ENCODE data around the gene ENDOG.
"Not testable (repeated sequence)": the region's sequence is repeated elsewhere in the genome, so short reads cannot be mapped to it uniquely, and the experiment has no call there.

Gene ENDOG

DNA sequence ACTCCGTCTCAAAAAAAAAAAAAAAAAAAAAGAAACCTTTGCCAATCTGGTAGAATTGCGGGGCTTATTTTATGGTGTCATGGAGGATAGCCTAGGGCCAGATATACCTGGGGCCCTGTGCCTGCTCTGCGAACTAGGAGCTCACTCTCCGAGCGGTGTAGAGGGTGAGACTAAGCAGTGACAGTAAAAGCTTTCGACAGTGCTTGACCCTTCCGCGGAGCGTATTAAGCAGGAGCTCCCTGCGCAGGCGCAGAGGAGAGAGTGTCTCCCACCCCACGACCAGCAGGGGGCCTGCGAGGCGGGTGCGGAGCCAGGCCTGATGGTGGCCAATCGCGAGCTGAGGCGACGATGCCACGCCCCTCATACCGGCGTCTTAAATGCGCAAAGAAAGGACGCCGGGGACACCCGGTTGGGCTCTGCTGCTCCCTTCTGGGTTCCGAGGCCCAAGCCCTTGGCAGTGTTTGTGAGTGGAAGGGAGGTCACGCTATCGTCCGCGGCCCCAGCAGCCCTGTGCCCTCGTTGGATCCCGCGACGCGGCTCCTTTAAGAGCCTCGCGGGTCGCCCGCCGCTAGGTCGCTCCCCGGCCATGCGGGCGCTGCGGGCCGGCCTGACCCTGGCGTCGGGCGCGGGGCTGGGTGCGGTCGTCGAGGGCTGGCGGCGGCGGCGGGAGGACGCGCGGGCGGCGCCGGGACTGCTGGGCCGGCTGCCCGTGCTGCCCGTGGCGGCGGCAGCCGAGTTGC lies at the start of gene ENDOG:
ENDOG (plus strand) TSS at position 402 of the 740 bp plus-strand sequence; CDS start at position 587, 185 bp downstream.
- peak; percentile 97 for DNase-seq

GRCh38 chr9:128768606-128769005 lies 49.7 kb upstream of the ENDOG start:
- no peak for DNase-seq

GRCh38 chr9:128770286-128771030 lies 47.8 kb upstream of the ENDOG start:
- no peak for DNase-seq

DNA sequence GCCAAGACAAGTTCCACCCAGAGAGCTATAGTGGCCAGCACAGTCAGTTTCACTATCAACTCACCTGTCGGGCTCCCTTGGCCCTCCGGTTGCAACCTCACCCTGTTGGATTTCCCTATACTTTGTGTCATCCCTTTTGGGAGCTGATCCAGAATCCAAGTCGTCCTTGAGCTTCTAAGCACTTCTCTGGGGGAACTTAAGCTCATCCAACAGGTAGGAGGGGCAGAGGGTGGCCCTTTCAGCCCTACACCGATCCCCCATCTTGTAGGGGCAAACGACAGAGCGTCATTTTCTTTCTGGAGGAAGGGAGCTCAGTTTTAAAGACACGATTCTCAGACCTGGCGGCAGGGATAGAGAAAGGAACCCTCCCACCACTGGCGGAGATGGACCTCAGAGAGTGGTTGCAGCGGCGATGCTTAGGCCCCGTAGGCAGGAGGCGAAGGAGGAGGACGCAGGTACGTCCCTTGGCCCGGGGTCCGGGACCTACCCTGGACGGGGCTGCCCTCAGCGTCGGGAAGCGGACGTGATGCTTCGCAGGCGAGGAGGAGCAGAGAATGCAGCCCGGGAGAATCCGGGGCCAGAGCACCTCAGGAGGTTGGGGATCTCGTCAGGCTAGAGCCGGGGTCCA lies 47.1 kb upstream of the ENDOG start:
- no peak for DNase-seq

- DNase-seq = peak; percentile 81
Measured at GRCh38 chr9:128771745-128772519, 46.4 kb upstream of the ENDOG start, which contains the start of gene ZER1. Gene ZER1 (minus strand): TSS chr9:128771927. CDS start chr9:128755565, 16,362 bp downstream.

- DNase-seq = no peak
Measured at GRCh38 chr9:128773049-128773448, 45.3 kb upstream of the ENDOG start.

- no peak for DNase-seq
Measured at GRCh38 chr9:128774804-128775203, 43.5 kb upstream of the ENDOG start.

DNA sequence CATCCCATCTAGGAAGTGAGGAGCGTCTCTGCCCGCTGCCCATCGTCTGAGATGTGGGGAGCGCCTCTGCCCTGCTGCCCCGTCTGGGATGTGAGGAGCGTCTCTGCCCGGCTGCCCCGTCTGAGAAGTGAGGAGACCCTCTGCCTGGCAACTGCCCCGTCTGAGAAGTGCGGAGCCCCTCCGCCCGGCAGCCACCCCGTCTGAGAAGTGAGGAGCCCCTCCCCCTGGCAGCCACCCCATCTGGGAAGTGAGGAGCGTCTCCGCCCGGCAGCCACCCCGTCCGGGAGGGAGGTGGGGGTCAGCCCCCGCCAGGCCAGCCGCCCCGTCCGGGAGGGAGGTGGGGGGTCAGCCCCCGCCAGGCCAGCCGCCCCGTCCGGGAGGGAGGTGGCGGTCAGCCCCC lies 38.2 kb upstream of the ENDOG start:
- not testable (repeated sequence) for DNase-seq

DNA sequence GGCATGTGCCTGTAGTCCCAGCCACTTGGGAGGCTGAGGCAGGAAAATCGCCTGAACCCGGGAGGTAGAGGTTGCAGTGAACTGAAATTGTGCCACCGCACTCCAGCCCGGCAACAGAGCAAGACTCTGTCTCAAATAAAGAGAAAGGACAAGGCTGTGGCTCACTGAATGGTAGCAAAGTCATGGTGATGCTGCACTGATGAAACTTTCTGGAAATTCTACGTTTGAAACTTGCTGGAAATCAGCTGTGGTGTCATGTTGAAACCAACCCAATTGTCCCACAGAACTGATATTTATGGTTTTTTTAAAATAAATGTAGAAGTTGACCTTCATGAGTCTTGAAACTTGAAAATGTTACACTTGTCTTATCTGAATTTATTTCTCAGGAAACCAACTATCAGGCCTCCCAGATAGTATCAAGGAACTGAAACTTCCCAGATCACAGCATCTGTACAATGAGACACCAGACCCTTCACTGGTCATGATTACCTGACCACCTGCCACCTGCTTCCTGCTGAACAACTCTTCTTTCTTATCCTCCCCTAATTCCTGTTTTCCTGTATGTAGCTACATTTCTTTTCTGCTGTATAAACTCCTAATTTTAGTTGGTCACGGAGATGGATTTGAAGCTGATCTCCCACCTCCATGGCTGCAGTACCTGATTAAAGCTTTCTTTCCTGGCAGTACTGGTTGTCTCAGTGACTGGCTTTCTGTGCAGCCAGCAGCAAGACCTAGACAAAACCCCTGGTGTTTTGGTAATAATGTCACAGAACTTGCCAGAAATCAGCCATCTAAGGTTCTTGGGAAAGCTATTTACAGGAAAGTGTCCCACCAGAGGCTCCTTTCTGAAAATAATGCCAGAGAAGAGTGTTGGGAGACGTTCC lies 36.9 kb upstream of the ENDOG start:
- peak; percentile 79 for DNase-seq

DNA sequence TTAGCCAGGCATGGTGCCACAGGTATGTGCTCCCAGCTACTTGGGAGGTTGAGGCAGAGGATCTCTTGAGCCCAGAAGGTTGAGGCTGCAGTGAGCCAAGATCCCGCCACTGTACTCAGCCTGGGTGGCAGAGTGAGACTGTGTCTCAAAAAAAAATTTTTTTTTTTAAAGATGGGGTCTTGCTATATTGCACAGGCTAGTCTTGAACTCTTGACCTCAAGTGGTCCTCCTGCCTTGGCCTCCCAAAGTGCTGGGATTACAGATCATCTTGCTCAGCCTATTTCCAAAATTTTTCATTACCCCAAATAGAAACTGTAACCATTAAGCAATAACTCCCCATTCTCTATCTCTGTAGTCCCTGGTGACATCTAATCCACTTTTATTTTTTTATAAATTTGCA lies 35.6 kb upstream of the ENDOG start:
- DNase-seq = peak; percentile 25

DNA sequence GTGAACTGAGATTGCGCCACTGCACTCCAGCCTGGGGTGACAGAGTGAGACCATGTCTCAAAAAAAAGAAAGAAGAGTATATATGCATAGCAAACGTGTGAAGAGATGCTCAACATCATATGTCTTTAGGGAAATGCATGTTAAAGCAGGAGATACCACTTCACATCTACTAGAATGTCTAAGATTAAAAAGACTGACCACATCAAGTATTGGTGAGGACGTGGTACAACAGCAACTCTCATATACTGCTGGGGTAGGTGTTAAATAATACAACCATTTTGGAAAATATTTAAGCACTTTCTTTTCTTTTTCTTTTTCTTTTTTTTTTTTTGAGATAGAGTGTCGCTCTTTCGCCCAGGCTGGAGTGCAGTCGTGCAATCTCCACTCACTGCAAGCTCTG lies 32.9 kb upstream of the ENDOG start:
- DNase-seq = no peak

DNA sequence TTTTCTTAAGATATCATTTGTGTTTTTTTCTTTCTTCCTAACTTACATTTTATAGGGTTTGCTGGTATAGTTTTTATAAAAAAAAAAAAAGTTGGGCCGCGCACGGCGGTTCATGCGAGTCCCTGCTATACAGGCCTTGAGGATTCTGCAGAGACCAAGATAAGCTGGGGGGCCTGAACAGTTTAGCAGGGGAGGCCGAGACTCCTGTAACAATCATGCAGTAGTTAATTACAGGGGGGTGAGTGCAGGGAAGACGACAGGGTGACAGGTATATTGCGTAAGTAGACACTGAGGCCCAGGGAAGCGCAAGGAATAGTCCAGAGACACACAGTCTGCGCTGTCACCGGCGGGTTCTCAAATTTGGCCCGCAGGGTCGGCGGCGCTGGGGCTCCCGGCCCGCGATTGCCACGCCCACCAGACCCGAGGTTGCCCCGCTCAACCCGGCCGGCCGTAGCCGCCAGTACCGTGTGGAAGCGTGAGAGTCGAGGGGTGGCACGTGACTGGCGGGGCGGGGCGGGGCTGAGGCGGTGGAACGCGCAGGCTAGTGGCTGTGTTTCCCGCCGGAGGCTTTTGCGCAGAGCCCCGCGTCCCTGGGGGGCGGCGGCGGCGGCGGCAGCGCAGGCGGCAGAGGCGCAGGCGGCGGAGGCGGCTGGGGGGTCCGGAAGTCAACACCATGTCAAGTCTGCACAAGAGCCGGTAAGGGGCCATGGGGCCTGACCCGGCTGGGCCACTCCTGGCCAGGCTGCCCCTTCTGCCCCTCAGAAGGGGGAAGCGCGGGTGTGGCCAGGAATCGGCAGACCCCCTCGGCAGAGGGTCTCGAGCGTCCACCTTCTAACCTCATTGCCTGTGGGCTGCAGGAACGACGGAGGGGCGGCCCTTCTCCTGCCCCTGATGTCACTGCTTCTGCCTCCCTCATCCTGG lies 31.4 kb upstream of the ENDOG start, which contains the start of gene TBC1D13:
TBC1D13 (plus strand) TSS at position 573 of the 921 bp plus-strand sequence; CDS start at position 674, 101 bp downstream.
- peak; percentile 76 for DNase-seq

GRCh38 chr9:128787659-128788058 lies 30.6 kb upstream of the ENDOG start:
- DNase-seq = no peak

GRCh38 chr9:128788445-128788844 lies 29.9 kb upstream of the ENDOG start:
- DNase-seq = no peak

- no peak for DNase-seq
Measured at GRCh38 chr9:128790536-128790935, 27.8 kb upstream of the ENDOG start.

DNA sequence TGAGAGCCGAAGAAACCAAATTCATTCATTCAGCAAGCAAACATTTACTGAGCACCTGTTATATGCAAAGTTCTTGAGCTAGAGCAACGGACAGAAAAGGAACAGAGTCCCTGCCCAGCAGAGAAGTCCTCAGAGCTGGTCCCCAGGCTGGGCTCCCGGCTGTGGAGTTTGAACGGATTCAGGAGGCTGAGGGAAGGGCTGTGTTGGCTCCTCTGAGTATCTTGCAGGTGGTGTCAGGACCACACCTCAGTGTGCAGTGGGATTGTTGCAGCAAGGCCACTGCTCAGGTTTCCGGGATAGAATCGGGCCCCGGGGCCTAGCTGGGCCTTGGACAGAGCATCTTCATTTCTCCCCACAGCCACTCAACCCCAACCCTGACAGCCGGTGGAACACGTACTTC lies 26.2 kb upstream of the ENDOG start:
- no peak for DNase-seq

DNA sequence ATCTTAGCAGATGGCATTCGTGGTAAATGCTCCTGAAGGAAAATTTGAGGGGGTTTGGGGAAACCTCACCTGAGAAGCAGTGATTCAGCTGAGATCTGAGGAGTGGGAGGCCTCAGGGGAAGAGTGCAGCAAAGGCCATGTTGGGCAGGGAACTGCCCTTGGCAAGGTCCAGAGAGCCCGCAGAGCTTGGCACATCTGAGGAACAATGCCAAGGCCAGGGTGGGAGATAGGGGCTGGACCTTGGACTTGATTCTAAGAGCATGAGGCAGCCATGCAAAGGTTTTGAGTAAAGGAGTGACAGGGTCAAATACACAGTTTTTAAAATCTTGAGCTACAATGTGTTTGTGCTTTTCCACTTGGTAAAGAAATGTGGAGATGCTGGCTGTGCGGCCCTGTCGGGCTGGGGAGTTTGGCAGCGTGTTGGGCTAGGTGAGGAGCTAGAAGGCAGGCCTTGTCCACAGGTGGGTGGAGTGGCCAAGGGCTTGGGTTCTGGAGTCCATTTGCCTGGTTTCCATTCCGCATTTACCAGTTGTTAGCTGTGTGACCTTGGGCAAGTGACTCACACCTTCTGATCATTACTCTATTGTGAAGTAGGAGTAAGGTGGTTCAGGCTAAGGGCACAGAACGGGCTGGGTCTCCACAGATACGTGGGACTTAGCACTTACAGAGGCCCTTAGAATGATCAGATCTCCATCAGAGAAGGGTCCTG lies 25.2 kb upstream of the ENDOG start:
- DNase-seq = no peak

DNA sequence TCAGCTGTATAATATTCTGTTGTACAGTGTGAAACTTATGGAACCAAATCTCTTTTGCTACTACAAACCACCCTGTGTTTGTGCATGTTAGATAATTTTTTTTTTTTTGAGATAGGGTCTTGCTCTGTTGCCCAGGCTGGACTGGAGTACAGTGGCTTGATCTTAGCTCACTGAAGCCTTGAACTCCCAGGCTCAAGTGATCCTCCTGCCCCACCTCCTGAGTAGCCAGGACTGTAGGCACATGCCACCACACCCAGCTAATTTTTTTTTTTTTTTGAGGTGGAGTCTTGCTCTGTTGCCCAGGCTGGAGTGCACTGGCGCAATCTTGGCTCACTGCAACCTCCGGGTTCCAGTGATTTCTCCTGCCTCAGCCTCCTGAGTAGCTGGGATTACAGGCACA lies 23.3 kb upstream of the ENDOG start:
- not testable (repeated sequence) for DNase-seq

- no peak for DNase-seq
Measured at GRCh38 chr9:128798896-128799295, 19.4 kb upstream of the ENDOG start.

- DNase-seq = no peak
Measured at GRCh38 chr9:128800061-128800460, 18.2 kb upstream of the ENDOG start.
